Activated naive CD4-positive, alpha-beta T cell (primary cell): ENCODE data around the gene CXCL17.
A peak's percentile ranks its signal among the peaks of the same experiment; 100 is the strongest.
"Not testable (repeated sequence)": the region's sequence is repeated elsewhere in the genome, so short reads cannot be mapped to it uniquely, and the experiment has no call there.

Experiments used
- DNase-seq, 4 experiments: peaks; one replicate each; lab custom pipeline; 2025; lab: John Stamatoyannopoulos, UW

Gene CXCL17

GRCh38 chr19:42465827-42466280, 23.1 kb upstream of the CXCL17 start:
- no peak for DNase-seq

- DNase-seq = no peak
These were observed 19.1 kb upstream of the CXCL17 start for GRCh38 chr19:42461700-42462324.

DNA sequence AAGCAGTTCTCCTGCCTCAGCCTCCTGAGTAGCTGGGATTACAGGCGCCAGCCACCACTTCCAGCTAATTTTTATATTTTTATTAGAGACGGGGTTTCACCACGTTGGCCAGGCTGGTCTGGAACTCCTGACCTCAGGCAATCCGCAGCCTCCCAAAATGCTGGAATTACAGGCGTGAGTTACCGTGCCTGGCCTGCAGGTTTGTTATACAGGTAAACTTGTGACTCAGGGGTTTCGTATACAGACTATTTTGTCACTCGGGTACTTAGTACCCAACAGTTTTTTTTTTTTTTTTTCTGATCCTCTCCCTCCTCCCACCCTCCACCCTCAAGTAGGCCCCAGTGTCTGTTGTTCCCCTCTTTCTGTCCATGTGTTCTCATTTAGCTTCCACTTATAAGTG, 18.5 kb upstream of the CXCL17 start:
- not testable (repeated sequence) for DNase-seq

GRCh38 chr19:42459926-42460325, 17.2 kb upstream of the CXCL17 start:
- no peak for DNase-seq

- DNase-seq = no peak
These were observed 12.9 kb upstream of the CXCL17 start for GRCh38 chr19:42455621-42456081.

DNA sequence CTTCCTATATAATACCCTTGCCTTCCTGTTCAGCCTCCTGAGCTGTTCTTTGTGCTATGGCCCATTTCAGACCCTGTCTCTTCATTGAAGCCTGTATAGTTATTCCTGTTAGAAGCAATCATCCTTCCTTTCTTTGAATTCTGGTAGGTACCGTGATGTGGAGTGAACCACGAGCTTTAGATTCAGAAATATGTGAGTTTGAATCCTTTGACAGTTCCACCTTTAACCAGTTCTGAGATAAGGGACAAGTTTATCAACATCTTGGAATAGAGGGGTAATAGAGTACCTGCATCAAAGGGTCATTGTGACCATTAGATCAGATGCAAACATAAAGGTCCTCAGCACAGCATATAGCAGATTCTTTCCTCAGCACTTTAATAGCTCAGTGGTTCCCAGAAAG, 12.3 kb upstream of the CXCL17 start:
- no peak for DNase-seq

DNA sequence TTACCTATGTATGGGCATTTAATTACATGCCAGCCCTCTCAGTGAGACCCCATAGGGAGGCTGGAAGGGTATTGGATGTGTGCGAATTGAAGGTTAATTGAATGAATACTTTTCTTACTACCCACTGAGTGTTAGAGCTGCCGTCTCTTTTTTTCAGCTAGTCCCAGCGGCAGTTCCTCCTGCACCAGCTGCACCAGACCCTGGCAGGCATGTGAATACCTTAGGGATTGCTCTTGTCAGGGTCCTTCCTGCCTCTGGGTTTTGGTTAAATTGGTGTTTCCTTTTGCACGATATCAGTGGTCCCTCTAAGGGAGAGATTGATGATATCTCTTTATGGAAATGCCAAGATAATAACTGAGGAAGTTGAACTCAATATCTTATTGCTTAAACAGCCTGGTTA, 9.8 kb upstream of the CXCL17 start:
- no peak for DNase-seq

- peak; percentile 10 to 61 (median 24) for DNase-seq
These were observed 7.7 kb upstream of the CXCL17 start for GRCh38 chr19:42450314-42450934.

GRCh38 chr19:42448306-42448705, 5.6 kb upstream of the CXCL17 start:
- DNase-seq = not testable (repeated sequence)

GRCh38 chr19:42445948-42446347, 3.2 kb upstream of the CXCL17 start:
- DNase-seq = no peak

DNA sequence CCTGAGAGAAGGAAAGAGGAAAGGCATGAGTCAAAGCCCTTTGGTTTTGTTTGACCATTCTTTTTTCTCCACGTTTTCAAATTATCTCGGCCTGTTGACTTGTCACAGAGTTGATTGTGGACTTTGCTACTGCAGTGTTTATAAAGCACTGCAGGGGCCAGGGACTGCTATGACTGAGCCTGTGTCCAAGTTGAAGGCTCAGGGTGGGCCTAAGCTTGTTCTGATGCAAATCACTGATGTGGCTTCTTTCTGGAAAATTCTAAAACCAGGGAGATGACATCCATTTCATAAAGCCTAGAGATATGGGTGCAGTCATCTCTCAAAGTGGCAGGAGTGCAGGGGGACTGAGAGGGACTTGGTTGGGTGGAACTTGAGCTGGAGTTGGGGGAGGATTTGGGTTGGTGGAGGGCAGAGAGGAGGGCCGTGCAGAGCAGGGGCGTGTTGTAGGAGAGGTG, 1.2 kb upstream of the CXCL17 start:
- no peak for DNase-seq

DNA sequence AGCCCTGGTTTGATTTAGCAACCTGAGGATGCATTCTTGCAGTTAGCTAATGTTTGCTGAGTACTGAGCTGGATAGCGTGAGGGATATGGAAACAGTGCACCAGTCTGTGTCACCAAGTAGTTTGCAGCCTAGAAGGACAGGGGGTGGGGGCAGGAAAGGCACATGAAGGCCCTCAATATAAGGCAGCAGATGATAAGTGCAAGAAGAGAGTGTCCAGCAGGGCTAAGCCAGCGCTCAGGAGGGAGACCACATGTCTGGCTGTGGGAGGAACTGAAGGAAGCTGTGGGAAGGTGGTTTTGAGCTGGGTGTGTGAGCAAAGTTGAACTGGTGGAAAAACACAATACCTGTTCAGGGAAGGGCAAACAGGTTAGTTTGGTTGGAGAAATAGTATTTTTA, 1.7 kb downstream of the CXCL17 start:
- no peak for DNase-seq

DNA sequence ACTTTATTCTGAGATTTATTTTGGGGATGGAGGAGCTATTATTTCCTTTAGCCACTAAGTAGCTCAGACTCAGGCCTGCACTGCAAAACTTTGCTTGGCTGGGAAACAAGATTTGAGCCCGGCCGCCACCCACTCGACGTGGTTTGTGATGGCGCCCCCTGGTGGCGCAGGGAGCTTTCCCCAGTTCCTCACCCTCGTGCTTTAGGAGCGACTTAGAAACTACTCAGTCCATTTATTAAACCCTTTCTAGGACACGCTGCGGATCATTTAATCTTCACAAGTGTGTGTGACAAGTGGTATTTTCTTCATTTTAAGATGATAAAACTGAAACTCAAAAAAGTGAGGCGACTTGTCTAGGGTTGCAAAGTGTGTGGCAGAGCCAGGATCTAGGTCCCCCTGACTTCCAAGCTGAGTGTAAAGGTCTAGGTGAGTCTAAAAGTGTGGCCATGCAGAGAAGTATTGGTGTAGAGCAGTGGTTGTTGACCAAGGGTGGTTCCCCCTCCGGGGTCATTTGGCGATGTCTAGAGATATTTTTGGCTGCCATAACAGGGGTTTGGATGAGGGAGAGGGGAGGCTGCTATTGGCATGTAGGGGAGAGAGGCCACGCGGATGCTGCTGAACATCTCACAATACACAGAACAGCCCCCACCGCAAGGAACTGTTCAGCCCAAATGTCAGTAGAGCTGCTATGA, 2.2 kb downstream of the CXCL17 start:
- peak; percentile 47 to 78 (median 70) for DNase-seq

- DNase-seq = no peak
These were observed 6.7 kb downstream of the CXCL17 start for GRCh38 chr19:42436006-42436405.

DNA sequence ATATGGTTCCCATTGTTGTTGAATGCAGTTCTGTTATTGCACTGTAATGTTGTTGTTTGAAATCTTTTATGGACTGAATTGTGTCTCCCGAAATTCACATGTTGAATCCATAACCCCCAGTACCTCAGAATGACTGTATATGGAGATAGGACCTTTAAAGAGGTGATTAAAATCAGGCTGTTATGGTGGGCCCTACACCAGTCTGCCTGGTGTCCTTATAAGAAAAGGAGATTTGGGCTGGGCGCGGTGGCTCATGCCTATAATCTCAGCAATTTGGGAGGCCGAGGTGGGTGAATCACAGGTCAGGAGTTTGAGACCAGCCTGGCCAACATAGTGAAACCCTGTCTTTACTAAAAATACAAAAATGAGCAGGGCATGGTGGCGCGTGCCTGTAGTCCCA, 7.4 kb downstream of the CXCL17 start:
- no peak for DNase-seq

DNA sequence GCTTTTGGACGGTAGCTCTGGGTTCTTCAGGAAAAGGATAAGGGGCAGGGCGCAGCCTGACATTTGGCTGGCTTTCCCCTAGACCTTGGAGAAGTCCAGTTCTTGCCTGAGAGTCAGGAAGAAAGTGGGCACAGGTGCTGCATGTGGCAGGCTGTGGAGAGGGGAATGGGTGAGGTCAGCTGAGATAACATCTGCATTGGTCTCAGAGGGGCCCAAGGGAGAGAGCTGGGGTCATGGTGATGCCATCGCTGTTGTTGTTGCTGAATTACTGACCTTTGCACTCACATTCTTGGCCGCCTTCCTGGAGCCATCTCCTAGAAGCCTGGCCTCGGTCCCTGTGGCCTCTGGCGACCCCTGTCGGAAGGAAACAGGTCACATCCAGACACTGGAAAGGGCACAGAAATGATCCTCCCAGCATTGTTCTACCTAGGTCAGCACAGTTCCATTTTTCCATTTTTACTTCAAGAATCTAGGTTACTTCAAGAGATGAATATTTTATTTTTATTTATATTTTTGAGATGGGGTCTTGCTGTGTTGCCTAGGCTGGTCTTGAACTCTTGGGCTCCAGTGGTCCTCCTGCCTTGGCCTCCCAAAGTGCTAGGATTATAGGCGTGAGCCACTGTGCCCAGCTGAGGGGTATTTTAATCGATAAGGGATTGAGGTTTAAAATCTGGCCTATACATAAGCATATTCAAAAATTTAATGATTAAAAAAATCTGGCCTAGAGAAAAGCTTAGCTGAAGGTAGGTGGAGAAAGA, 9.1 kb downstream of the CXCL17 start:
- DNase-seq = peak in 3 of 4 experiments; percentile 7 to 56 (median 27)

DNA sequence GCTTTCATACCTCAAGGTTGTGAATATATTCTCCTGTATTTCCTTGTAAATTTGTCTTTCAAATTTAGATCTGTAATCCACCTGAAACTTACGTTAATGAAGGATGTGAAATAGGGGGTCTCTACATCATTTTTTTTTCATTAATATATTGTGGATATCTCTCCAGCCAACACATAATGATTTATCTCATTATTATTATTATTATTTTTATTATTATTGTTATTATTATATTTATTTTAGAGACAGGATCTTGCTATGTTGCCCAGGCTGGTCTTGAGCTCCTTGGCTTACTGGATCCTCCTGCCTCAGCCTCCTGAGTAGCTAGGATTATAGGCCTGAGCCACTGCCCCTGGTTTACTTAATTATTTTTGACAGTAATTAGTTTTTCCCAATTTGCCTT, 11.3 kb downstream of the CXCL17 start:
- DNase-seq = no peak

- no peak for DNase-seq
These were observed 14.1 kb downstream of the CXCL17 start for GRCh38 chr19:42428676-42429075.

- no peak for DNase-seq
These were observed 15.4 kb downstream of the CXCL17 start, which contains the start of gene LIPE for GRCh38 chr19:42427313-42427712. TSS of gene LIPE (minus strand) at chr19:42427388. CDS start at chr19:42427149, 239 bp downstream.

GRCh38 chr19:42426643-42427042, 16.1 kb downstream of the CXCL17 start:
- no peak for DNase-seq

DNA sequence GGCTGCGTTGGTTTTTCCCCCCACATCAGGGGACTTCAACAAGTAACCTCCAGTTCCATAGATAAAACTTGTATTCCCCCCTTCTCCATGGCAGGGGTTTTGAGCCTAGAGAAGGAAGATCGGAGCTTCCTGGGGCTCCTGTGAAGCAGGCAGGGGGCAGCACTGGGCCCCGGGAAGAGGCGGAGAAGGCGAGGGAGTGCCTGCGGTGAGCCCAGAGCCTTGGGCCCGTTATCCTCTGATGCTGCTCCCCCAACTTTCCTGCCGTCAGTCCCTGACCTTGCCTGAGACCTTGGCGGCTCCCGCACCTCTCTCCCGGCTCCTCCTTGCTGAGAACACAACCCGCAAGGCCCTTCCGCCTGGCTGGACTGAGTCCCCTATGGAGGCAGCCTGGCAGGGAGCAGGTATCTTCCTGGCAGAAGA, 18.0 kb downstream of the CXCL17 start:
- no peak for DNase-seq

GRCh38 chr19:42424345-42424707, 18.4 kb downstream of the CXCL17 start:
- DNase-seq = no peak
